Mesodermal cell (in vitro differentiated cells): Measurements from ENCODE around the gene ABHD17B.

Experiments
- H3K27ac ChIP-seq: 2 replicates; pipeline ENCODE4 v1.7.0; 2013; ENCODE audit warnings: mild to moderate bottlenecking, low read depth, low read length, moderate library complexity; ENCODE audit not compliant: severe bottlenecking
- H3K36me3 ChIP-seq: 2 replicates; pipeline ENCODE4 v1.7.1; 2013; ENCODE audit warnings: mild to moderate bottlenecking, low read length, moderate library complexity; ENCODE audit not compliant: control insufficient read depth, insufficient read depth
- H3K4me1 ChIP-seq: one replicate; pipeline ENCODE4 v1.7.1; 2013; ENCODE audit warnings: mild to moderate bottlenecking, low read length; ENCODE audit not compliant: insufficient read depth, control insufficient read depth, poor library complexity, severe bottlenecking
- H3K4me3 ChIP-seq: 2 replicates; pipeline ENCODE4 v1.7.0; 2013; ENCODE audit warnings: low read length, control low read depth, mild to moderate bottlenecking; ENCODE audit not compliant: insufficient read depth, poor library complexity, severe bottlenecking; ENCODE audit errors: extremely low read depth
- H3K9me3 ChIP-seq: 2 replicates; pipeline ENCODE4 v1.7.1; 2013; ENCODE audit warnings: mild to moderate bottlenecking, low read length, moderate library complexity; ENCODE audit not compliant: control insufficient read depth
- WGBS, 2 experiments: methylation state at CpG; one replicate each; pipeline ENCODE4 v1.1.5; 2013; ENCODE audit warnings: missing lambda C conversion rate in 2 of 2; ENCODE audit not compliant: insufficient coverage in 2 of 2; 5-methylcytosine and 5-hydroxymethylcytosine counted together

The ABHD17B gene

DNA sequence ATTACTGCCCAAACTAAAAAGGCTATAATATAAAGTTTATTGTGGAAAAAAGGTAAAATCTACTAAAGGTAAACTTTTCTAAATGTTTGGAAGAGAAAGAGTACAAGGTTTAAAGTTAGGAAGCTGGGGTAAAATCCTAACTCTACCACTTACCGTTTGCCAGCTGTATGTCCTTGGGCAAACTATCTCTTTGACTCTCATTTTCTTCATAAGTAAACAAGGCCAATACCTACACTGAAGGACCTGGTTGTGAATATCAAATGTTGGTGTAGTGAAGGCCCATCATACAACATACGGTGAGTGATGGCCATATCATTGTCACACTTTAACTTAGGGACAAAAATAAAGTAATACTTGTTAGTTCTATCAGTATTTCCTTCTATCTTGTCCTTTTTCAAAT lies 34.9 kb downstream of the ABHD17B start:
- H3K4me1 ChIP-seq, result no peaks in the 10 kb centered on the region
- H3K36me3 ChIP-seq, result peaks cover 14% of the 10 kb centered on the region
- no CpG with 5 or more reads among the region's 2 CpGs for WGBS, 2 experiments
- no peaks in the 10 kb centered on the region for H3K9me3 ChIP-seq
- H3K4me3 ChIP-seq, result no peak overlapping the region
- no peak overlapping the region for H3K27ac ChIP-seq

DNA sequence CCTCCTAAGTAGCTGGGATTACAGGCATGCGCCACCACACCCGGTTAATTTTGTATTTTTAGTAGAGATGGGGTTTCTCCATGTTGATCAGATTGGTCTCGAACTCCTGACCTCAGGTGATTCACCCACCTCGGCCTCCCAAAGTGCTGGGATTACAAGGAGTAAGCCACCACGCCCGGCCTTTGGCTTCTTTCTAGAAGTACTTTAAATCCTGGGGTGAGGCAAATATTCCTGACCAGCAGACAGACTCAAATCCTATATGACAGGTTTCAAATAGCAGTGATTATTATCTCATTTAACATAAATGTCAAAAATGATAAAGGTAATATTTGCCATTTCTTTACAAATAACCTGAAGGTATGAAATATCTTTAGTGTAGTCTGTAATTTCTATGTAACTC lies 35.6 kb downstream of the ABHD17B start:
- Histone ChIP-seq H3K9me3 (no peaks in the 10 kb centered on the region), H3K27ac (no peak overlapping the region)
- WGBS, 2 experiments, result 93 to 95% methylated on average over 4 to 6 of the region's 6 CpGs

DNA sequence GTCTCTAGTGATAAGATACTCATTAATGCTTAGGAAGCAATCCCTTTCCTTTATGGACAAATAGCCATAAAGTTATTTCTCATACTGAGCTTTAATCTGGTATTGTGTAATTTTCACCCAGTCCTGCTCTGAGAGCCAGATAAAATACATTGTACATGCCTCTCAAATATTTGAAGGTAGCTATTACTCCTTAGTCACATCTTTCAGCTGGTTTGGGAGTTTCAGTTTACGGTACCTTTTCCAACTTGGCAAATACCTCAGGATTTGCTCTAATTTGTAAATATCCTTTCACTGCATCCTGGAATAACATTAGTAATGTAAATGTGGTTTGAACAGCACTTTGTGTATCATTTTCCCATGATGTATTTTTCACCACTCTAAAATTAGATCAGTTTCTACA lies 47.4 kb downstream of the ABHD17B start:
- no CpG with 5 or more reads among the region's 1 CpG for WGBS, 2 experiments
- no peak overlapping the region for H3K4me3 ChIP-seq
- H3K4me1 ChIP-seq, result no peaks in the 10 kb centered on the region
- peaks cover 29% of the 10 kb centered on the region for H3K36me3 ChIP-seq
- H3K27ac ChIP-seq, result no peak overlapping the region
- peaks cover 12% of the 10 kb centered on the region for H3K9me3 ChIP-seq

More for the DNA sequence above, 35.6 kb downstream of the ABHD17B start:
- no peaks in the 10 kb centered on the region for H3K4me1 ChIP-seq
- H3K4me3 ChIP-seq, result no peak overlapping the region
- H3K36me3 ChIP-seq, result peaks cover 14% of the 10 kb centered on the region

GRCh38 chr9:71861618-71862017 lies 49.4 kb downstream of the ABHD17B start:
- WGBS, 2 experiments, result 80% methylated on average over 1 of the region's 3 CpGs; no CpG with 5 or more reads in 1 of the 2 experiments
- Histone ChIP-seq H3K4me1 (no peaks in the 10 kb centered on the region), H3K36me3 (peaks cover 12% of the 10 kb centered on the region), H3K27ac (no peak overlapping the region), H3K9me3 (peaks cover 12% of the 10 kb centered on the region), H3K4me3 (no peak overlapping the region)

DNA sequence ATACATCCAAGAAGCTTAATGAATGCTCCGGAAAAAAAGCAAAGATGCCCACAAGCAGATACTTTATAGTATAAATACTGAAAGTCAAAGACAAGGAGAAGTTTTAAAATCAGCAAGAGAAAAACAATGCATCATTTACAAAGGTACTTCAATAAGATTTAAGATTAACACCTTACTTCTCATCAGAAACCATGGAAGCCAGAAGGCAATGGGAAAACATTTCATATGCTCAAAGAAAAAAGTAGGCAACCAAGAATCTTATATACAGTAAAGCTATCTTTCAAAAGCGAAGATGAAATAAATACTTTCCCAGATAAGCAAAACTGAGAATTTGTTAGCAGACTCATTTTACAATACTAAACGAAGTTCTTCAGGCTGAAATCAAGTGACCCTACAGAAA lies 51.1 kb downstream of the ABHD17B start:
- peaks cover 10% of the 10 kb centered on the region for H3K36me3 ChIP-seq
- H3K4me1 ChIP-seq, result no peaks in the 10 kb centered on the region
- H3K4me3 ChIP-seq, result no peak overlapping the region
- 100% methylated on average over 1 of the region's 3 CpGs; no CpG with 5 or more reads in 1 of the 2 experiments for WGBS, 2 experiments
- H3K9me3 ChIP-seq, result peaks cover 12% of the 10 kb centered on the region
- no peak overlapping the region for H3K27ac ChIP-seq

DNA sequence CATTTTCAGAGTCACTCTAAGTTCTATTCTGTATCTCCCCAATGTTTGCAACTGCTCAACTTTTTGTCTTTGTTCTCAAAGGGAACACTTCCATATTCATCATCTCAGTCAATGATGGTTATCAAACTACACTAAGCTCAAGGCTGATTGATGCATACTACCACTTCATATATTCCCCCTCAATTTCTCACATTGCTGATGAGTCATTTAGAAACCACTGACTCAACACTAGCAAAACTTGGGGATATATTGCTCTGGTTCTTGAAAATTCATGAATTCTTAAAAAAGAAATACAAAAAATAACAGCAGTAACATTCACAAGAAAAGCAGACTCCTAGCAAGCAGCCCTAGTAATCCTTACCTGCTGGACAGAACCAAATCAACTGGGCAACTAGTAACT lies 52.2 kb downstream of the ABHD17B start:
- Histone ChIP-seq H3K9me3 (peaks cover 12% of the 10 kb centered on the region), H3K27ac (no peak overlapping the region), H3K4me1 (no peaks in the 10 kb centered on the region), H3K36me3 (peaks cover 6% of the 10 kb centered on the region), H3K4me3 (no peak overlapping the region)

- peaks cover 12% of the 10 kb centered on the region for H3K9me3 ChIP-seq
- H3K27ac ChIP-seq, result no peak overlapping the region
- 100% methylated on average over 1 to 2 of the region's 2 CpGs for WGBS, 2 experiments
- H3K4me1 ChIP-seq, result no peaks in the 10 kb centered on the region
- H3K36me3 ChIP-seq, result peaks cover 6% of the 10 kb centered on the region
- no peak overlapping the region for H3K4me3 ChIP-seq
Measured at GRCh38 chr9:71858102-71858798, 52.7 kb downstream of the ABHD17B start.

GRCh38 chr9:71857159-71857558 lies 53.8 kb downstream of the ABHD17B start:
- Histone ChIP-seq H3K36me3 (peaks cover 6% of the 10 kb centered on the region), H3K27ac (no peak overlapping the region), H3K4me3 (no peak overlapping the region)

GRCh38 chr9:71854811-71855210 lies 56.2 kb downstream of the ABHD17B start:
- Histone ChIP-seq H3K9me3 (peaks cover 4% of the 10 kb centered on the region), H3K27ac (no peak overlapping the region), H3K4me1 (no peaks in the 10 kb centered on the region), H3K36me3 (peaks cover 6% of the 10 kb centered on the region), H3K4me3 (no peak overlapping the region)
- WGBS, 2 experiments, result 86% methylated on average over 3 to 4 of the region's 5 CpGs

More at GRCh38 chr9:71857159-71857558, 53.8 kb downstream of the ABHD17B start:
- H3K9me3 ChIP-seq, result peaks cover 12% of the 10 kb centered on the region
- no peaks in the 10 kb centered on the region for H3K4me1 ChIP-seq

GRCh38 chr9:71853084-71853483 lies 57.9 kb downstream of the ABHD17B start:
- Histone ChIP-seq H3K4me3 (no peak overlapping the region), H3K27ac (no peak overlapping the region), H3K36me3 (no peaks in the 10 kb centered on the region), H3K9me3 (no peaks in the 10 kb centered on the region), H3K4me1 (no peaks in the 10 kb centered on the region)
- WGBS, 2 experiments, result no CpG with 5 or more reads among the region's 1 CpG

DNA sequence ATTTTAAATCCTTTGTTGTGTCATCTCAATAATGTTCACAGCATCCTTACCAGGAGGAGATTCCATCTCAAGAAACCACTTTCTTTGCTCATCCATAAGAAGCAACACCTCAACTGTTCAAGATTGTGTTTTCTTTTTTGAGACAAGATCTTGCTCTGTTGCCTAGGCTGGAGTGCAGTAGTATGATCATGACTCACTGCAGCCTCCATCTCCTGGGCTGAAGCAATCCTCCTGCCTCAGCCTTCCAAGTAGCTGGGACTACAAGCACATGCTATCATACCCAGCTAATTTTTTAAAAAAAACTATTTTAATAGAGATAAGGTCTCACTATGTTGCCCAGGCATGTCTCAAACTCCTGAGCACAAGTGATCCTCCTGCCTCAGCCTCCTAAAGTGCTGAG lies 60.0 kb downstream of the ABHD17B start:
- no peaks in the 10 kb centered on the region for H3K36me3 ChIP-seq
- H3K4me3 ChIP-seq, result no peak overlapping the region
- H3K27ac ChIP-seq, result no peak overlapping the region
- H3K4me1 ChIP-seq, result no peaks in the 10 kb centered on the region
- no peaks in the 10 kb centered on the region for H3K9me3 ChIP-seq
